A673 (cell line): Measurements from ENCODE around the gene SPIN1. TPM values are rescaled to one million over a fixed set of nuclear protein-coding genes. Genes with fewer than 3 reads are reported as not detected.

ENCODE experiments used
- BruUV-seq: library from RNA; stranded (reverse); fragments of 400-500 nt; replicated peaks from 2 replicates; lab custom pipeline; 2021; lab: Mats Ljungman, UMichigan
- CTCF ChIA-PET: fragments of 300-600 bp; sonication (Branson Sonifier 250); formaldehyde crosslinking; loops from one replicate; lab custom pipeline; 2022; ENCODE audit warnings: antibody characterized with exemption; lab: Charles Lee
- POLR2A ChIA-PET: fragments of 300-600 bp; sonication (Branson Sonifier 250); formaldehyde crosslinking; loops from one replicate; lab custom pipeline; 2022; ENCODE audit warnings: antibody characterized with exemption; ENCODE audit not compliant: low non-redundant PET; lab: Charles Lee
- DNase-seq: peaks from one replicate; pipeline ENCODE4 v3.0.0-alpha.2; 2015; ENCODE audit warnings: low spot score
- H3K27ac ChIP-seq: fragments of 200-600 bp; sonication (generic); 2 replicates; pipeline ENCODE4 v1.5.1; 2016; ENCODE audit warnings: mixed run types, low read depth, mild to moderate bottlenecking, mixed read lengths, antibody characterized with exemption, low read length; ENCODE audit not compliant: poor library complexity, severe bottlenecking
- H3K27me3 ChIP-seq: fragments of 200-600 bp; sonication (generic); replicated peaks from 2 replicates; pipeline ENCODE4 v1.6.1; 2017; ENCODE audit warnings: mixed run types, low read depth, mild to moderate bottlenecking, mixed read lengths, antibody characterized with exemption, low read length; ENCODE audit not compliant: insufficient read depth, poor library complexity
- H3K36me3 ChIP-seq: fragments of 200-600 bp; sonication (generic); 2 replicates; pipeline ENCODE4 v1.6.1; 2016; ENCODE audit warnings: mixed run types, mild to moderate bottlenecking, mixed read lengths, antibody characterized with exemption, low read length; ENCODE audit not compliant: insufficient read depth, poor library complexity, severe bottlenecking
- H3K4me1 ChIP-seq: fragments of 200-600 bp; sonication (generic); 2 replicates; pipeline ENCODE4 v1.6.1; 2017; ENCODE audit warnings: mixed run types, mild to moderate bottlenecking, mixed read lengths, antibody characterized with exemption, low read length; ENCODE audit not compliant: insufficient read depth, poor library complexity, severe bottlenecking
- H3K4me3 ChIP-seq: fragments of 200-600 bp; sonication (generic); 2 replicates; pipeline ENCODE4 v1.5.1; 2016; ENCODE audit warnings: low read depth, mixed run types, mild to moderate bottlenecking, mixed read lengths, low read length; ENCODE audit not compliant: poor library complexity, severe bottlenecking
- H3K9me3 ChIP-seq: fragments of 200-600 bp; sonication (generic); 2 replicates; pipeline ENCODE4 v1.6.1; 2016; ENCODE audit warnings: mixed run types, low read depth, mild to moderate bottlenecking, mixed read lengths, antibody characterized with exemption, low read length; ENCODE audit not compliant: poor library complexity, severe bottlenecking
- EZH2 ChIP-seq: fragments of 200-600 bp; sonication (generic); IDR thresholded peaks from 2 replicates; pipeline ENCODE4 v1.6.1; 2017; ENCODE audit warnings: borderline replicate concordance, low read depth, mild to moderate bottlenecking, mixed read lengths, antibody characterized with exemption, low read length; ENCODE audit not compliant: poor library complexity, severe bottlenecking
- intact Hi-C: fragments of 100-400 bp; cut with micrococcal nuclease; formaldehyde crosslinking; loops from one replicate; pipeline ENCODE4 v1.10.0; 2022; ENCODE audit not compliant: unreplicated experiment
- total RNA-seq: library from RNA; stranded (reverse); gene quantifications from 2 replicates; pipeline ENCODE4 v1.2.3, GENCODE V29; 2021
- TF ChIP-seq, protein P1 (sequence below): fragments of 300-800, 200-600 bp; sonication (generic); conservative IDR thresholded peaks from 2 replicates; pipeline ENCODE4 v1.5.1; 2017; ENCODE audit warnings: low read depth, mild to moderate bottlenecking, antibody characterized with exemption, low read length, moderate library complexity, mixed read lengths

The SPIN1 gene
- total RNA-seq, 1 experiment from 2014 or later = 157 TPM

DNA sequence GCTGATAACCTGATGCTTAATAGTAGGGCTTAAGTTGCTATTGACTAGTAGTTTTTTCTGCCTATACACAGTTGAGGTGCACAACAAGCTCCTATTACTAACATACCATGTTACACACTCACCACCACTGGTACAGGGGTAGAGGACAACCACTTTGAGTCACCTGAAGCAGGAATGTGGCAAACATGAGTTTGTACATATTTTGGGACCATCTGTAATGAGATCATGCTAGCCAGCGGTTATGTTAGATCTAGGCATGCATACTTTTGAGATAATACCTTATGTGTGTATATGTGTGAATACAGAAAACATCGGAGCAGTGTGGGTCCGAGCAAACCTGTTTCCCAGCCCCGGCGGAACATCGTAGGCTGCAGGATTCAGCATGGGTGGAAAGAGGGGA is 73.9 kb downstream of the SPIN1 start:
- ChIA-PET POLR2A (no interaction called here), CTCF (no interaction called here)
- no peak for DNase-seq
- no peak for TF ChIP-seq EZH2
- TF ChIP-seq, protein P1, sequence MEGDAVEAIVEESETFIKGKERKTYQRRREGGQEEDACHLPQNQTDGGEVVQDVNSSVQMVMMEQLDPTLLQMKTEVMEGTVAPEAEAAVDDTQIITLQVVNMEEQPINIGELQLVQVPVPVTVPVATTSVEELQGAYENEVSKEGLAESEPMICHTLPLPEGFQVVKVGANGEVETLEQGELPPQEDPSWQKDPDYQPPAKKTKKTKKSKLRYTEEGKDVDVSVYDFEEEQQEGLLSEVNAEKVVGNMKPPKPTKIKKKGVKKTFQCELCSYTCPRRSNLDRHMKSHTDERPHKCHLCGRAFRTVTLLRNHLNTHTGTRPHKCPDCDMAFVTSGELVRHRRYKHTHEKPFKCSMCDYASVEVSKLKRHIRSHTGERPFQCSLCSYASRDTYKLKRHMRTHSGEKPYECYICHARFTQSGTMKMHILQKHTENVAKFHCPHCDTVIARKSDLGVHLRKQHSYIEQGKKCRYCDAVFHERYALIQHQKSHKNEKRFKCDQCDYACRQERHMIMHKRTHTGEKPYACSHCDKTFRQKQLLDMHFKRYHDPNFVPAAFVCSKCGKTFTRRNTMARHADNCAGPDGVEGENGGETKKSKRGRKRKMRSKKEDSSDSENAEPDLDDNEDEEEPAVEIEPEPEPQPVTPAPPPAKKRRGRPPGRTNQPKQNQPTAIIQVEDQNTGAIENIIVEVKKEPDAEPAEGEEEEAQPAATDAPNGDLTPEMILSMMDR = no peak
- peaks cover 44% of the 10 kb centered on the region for H3K4me1 ChIP-seq
- BruUV-seq = no TSS peak
- no peaks in the 10 kb centered on the region for H3K9me3 ChIP-seq
- no peak overlapping the region for H3K4me3 ChIP-seq
- peaks cover 13% of the 10 kb centered on the region for H3K36me3 ChIP-seq
- no peaks in the 10 kb centered on the region for H3K27me3 ChIP-seq
- intact Hi-C loops = no loop called here
- no peak overlapping the region for H3K27ac ChIP-seq

DNA sequence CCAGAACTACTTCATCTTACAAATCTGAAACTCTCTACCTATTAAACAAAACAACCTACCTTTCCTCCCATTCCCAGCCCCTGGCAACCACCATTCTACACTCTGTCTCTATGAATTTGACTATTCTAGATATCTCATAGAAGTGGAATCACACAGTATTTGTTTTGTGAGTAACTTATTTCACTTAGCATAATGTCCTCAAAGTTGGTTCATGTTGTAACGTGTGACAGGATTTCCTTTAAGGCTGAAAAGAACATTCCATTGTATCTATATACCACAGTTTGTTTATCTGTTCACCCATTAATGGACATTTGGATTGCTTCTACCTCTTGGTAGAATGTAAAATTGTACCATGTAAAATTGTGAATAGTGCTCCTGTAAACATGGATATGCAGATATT is 76.6 kb downstream of the SPIN1 start:
- CTCF ChIA-PET = no interaction called here
- H3K9me3 ChIP-seq = no peaks in the 10 kb centered on the region
- H3K27me3 ChIP-seq = no peaks in the 10 kb centered on the region
- POLR2A ChIA-PET = no interaction called here
- no peak for DNase-seq
- BruUV-seq = no TSS peak
- H3K4me1 ChIP-seq = peaks cover 25% of the 10 kb centered on the region
- no peak for TF ChIP-seq EZH2
- TF ChIP-seq, protein P1 = no peak
- H3K27ac ChIP-seq = no peak overlapping the region
- no peak overlapping the region for H3K4me3 ChIP-seq
- H3K36me3 ChIP-seq = peaks cover 29% of the 10 kb centered on the region
- intact Hi-C loops = no loop called here

DNA sequence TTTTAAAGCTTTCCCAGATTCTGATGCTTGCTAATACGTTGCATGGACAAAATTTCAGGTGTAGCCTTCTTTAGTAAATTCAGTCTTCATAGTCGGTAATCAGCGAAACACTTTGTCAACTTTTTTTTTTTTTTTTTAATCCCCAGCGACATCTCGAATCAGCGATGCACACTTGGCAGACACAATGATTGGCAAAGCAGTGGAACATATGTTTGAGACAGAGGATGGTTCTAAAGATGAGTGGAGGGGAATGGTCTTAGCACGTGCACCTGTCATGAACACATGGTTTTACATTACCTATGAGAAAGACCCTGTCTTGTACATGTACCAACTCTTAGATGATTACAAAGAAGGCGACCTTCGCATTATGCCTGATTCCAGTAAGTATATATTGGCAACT is 80.0 kb downstream of the SPIN1 start:
- CTCF ChIA-PET = no interaction called here
- DNase-seq = no peak
- Histone ChIP-seq H3K27me3 (no peaks in the 10 kb centered on the region), H3K27ac (no peak overlapping the region), H3K9me3 (no peaks in the 10 kb centered on the region), H3K4me1 (peaks cover 9% of the 10 kb centered on the region), H3K4me3 (no peak overlapping the region), H3K36me3 (peaks cover 34% of the 10 kb centered on the region)
- intact Hi-C loops = no loop called here
- BruUV-seq = no TSS peak
- POLR2A ChIA-PET = no interaction called here
- TF ChIP-seq, protein P1 = no peak
- no peak for TF ChIP-seq EZH2
